ENCODE data around the gene SPSB4. TPM values are rescaled to one million over a fixed set of nuclear protein-coding genes. Genes with fewer than 3 reads are reported as not detected.

The SPSB4 gene
- total and polyA plus RNA-seq, 9 of the 15 experiments (the other 6 are each of a cell fraction or from before 2014, with no cell fraction given): not detected

DNA sequence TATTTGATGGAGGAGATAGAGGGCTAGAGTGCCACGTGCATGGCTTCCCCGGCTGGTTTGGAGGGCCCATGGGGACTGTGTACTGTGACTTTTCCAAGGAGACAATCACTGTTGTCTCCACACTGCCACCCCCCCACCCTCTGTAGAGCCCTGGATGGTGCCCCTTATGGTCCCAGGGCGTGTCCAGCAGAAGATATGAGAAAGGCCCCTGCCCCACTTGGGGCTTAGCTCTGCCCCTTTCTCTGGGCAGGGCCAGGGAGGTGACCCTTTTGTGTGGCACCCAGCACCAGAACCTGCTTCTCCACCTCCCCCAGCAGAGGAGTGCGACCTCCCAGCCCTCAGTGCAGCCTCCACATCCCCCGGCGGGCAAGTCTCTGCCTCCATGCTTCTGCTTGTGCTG, 32.1 kb downstream of the SPSB4 start:
- Histone ChIP-seq H3K9me1 (ENCODE audit: control insufficient read depth, insufficient read depth, low read length) (peaks cover 2% of the 10 kb centered on the region), H3K27me3 (ENCODE audit: control insufficient read depth in 2 of 2, insufficient read depth in 2 of 2, low read length in 2 of 2) (peaks cover 4 to 32% of the 10 kb centered on the region in 2 experiments), H3K4me2 (ENCODE audit: insufficient read depth, low read length) (no peak overlapping the region), H3K4me1 (replicated peaks in 1 of 2; ENCODE audit: control insufficient read depth in 2 of 2, insufficient read depth in 2 of 2, low read length in 2 of 2) (peaks cover 0 to 4% of the 10 kb centered on the region in 2 experiments; a peak in 2 of 5 replicates), H3K4me3 (no peak overlapping the region), H3K36me3 (ENCODE audit: control insufficient read depth, insufficient read depth, low read length) (no peaks in the 10 kb centered on the region), H2AFZ (ENCODE audit: low read depth, low read length) (no peak overlapping the region), H3K9ac (ENCODE audit: insufficient read depth in 1 of 2, low read depth in 2 of 2, low read length in 2 of 2) (no peak overlapping the region), H4K20me1 (replicated peaks; ENCODE audit: control insufficient read depth, insufficient read depth, low read length) (no peaks in the 10 kb centered on the region), H3K79me2 (ENCODE audit: control insufficient read depth, insufficient read depth, low read length) (no peaks in the 10 kb centered on the region), H3K9me3 (replicated peaks; ENCODE audit: control insufficient read depth, insufficient read depth, low read depth, low read length) (no peaks in the 10 kb centered on the region), H3K27ac (ENCODE audit: extremely low read depth, low read depth, low read length) (no peak overlapping the region)
- FAIRE-seq (no peak), DNase-seq (ENCODE audit: extremely low read depth in 1 of 4, low spot score in 3 of 4) (no peak), ATAC-seq (no peak)
- intact Hi-C loops (cut with micrococcal nuclease) (no loop called here), in situ Hi-C loops (cut with MboI) (no loop called here)
- no TSS peak for BruUV-seq (replicated peaks)
- TF ChIP-seq TCF7L2 (IDR thresholded peaks at IDR 0.05; ENCODE audit: low read depth, low read length): no peak
- TF ChIP-seq, protein P1, sequence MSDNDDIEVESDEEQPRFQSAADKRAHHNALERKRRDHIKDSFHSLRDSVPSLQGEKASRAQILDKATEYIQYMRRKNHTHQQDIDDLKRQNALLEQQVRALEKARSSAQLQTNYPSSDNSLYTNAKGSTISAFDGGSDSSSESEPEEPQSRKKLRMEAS (CRISPR knock-in tag; IDR thresholded peaks at IDR 0.05): no peak
- TF ChIP-seq ZNF41 (CRISPR knock-in tag; conservative IDR thresholded peaks at IDR 0.05): no peak
- TF ChIP-seq, protein P2, sequence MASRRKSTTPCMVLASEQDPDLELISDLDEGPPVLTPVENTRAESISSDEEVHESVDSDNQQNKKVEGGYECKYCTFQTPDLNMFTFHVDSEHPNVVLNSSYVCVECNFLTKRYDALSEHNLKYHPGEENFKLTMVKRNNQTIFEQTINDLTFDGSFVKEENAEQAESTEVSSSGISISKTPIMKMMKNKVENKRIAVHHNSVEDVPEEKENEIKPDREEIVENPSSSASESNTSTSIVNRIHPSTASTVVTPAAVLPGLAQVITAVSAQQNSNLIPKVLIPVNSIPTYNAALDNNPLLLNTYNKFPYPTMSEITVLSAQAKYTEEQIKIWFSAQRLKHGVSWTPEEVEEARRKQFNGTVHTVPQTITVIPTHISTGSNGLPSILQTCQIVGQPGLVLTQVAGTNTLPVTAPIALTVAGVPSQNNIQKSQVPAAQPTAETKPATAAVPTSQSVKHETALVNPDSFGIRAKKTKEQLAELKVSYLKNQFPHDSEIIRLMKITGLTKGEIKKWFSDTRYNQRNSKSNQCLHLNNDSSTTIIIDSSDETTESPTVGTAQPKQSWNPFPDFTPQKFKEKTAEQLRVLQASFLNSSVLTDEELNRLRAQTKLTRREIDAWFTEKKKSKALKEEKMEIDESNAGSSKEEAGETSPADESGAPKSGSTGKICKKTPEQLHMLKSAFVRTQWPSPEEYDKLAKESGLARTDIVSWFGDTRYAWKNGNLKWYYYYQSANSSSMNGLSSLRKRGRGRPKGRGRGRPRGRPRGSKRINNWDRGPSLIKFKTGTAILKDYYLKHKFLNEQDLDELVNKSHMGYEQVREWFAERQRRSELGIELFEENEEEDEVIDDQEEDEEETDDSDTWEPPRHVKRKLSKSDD (conservative IDR thresholded peaks at IDR 0.05; ENCODE audit: low read length): no peak
- TF ChIP-seq ASH1L (IDR thresholded peaks at IDR 0.05; ENCODE audit: borderline replicate concordance, low read depth, partially characterized antibody): no peak
- no peak for TF ChIP-seq KLF10 (CRISPR knock-in tag; IDR thresholded peaks at IDR 0.05)
- TF ChIP-seq, protein P3, sequence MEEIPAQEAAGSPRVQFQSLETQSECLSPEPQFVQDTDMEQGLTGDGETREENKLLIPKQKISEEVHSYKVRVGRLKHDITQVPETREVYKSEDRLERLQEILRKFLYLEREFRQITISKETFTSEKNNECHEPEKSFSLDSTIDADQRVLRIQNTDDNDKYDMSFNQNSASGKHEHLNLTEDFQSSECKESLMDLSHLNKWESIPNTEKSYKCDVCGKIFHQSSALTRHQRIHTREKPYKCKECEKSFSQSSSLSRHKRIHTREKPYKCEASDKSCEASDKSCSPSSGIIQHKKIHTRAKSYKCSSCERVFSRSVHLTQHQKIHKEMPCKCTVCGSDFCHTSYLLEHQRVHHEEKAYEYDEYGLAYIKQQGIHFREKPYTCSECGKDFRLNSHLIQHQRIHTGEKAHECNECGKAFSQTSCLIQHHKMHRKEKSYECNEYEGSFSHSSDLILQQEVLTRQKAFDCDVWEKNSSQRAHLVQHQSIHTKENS (CRISPR knock-in tag; IDR thresholded peaks at IDR 0.05): no peak
- TF ChIP-seq ELF2 (CRISPR knock-in tag; IDR thresholded peaks at IDR 0.05): no peak
- ChIA-PET CTCF (ENCODE audit: low intra/inter-chr PET ratio) (no interaction called here), POLR2A (no interaction called here)
- WGBS (ENCODE audit: insufficient coverage, low coverage, missing lambda C conversion rate): 2% methylated on average over 6 of the region's 6 CpGs
